Measurements from ENCODE around the gene HNRNPR.
"Not testable (repeated sequence)": the region's sequence is repeated elsewhere in the genome, so short reads cannot be mapped to it uniquely, and the experiment has no call there.

GRCh38 chr1:23310280-23310679, 33.8 kb downstream of the HNRNPR start:
- TF ChIP-seq CTCF (conservative IDR thresholded peaks at IDR 0.05; ENCODE audit: low read depth, low read length); EZH2 (IDR thresholded peaks at IDR 0.05; ENCODE audit: borderline replicate concordance, low read depth, low read length, poor library complexity, severe bottlenecking): not testable (repeated sequence)
